ENCODE measurements around the gene MAST1. TPM values are rescaled to one million over a fixed set of nuclear protein-coding genes. Genes with fewer than 3 reads are reported as not detected.
"Not testable (repeated sequence)": the region's sequence is repeated elsewhere in the genome, so short reads cannot be mapped to it uniquely, and the experiment has no call there.

The MAST1 gene
- total RNA-seq, 4 donors from 2014 or later = 0.42 TPM; not detected in 3

- TF ChIP-seq CTCF (IDR thresholded peaks at IDR 0.05) (no peak), POLR2A (IDR thresholded peaks at IDR 0.05) (no peak)
- Histone ChIP-seq H3K9me3 (no peaks in the 10 kb centered on the region), H3K36me3 (peaks cover 0 to 39% (median 8%) of the 10 kb centered on the region in 3 donors), H3K27me3 (no peaks in the 10 kb centered on the region), H3K4me1 (peaks cover 34 to 61% (median 43%) of the 10 kb centered on the region in 3 donors), H3K27ac (peak overlapping the region in 2 of 4 donors; percentile 78 to 99), H3K4me3 (no peak overlapping the region)
- intact Hi-C loops (cut with DNase I) = no loop called here
- WGBS, 2 donors = 77 to 83% methylated on average over 6 of the region's 6 CpGs
- no peak for DNase-seq
These were observed 41.2 kb upstream of the MAST1 start for GRCh38 chr19:12797141-12797587.

DNA sequence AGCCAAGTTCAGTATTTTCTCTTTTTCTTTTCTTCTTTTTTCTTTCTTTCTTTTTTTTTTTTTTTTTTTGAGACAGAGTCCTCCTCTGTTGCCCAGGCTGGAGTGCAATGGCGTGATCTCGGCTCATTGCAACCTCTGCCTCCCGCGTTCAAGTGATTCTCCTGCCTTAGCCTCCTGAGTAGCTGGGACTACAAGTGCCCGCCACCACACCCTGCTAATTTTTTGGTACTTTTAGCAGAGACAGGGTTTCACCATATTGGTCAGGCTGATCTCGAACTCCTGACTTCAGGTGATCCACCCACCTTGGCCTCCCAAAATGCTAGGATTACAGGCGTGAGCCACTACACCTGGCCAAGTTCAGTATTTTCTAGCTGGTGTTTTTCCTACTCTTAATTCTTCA, 40.7 kb upstream of the MAST1 start:
- 91 to 96% methylated on average over 5 to 7 of the region's 7 CpGs for WGBS, 2 donors
- H3K27me3 ChIP-seq; DNase-seq; H3K9me3 ChIP-seq; H3K4me3 ChIP-seq; H3K27ac ChIP-seq; intact Hi-C loops (cut with DNase I): not testable (repeated sequence)
- Histone ChIP-seq H3K36me3 (peaks cover 0 to 39% (median 3%) of the 10 kb centered on the region in 3 donors), H3K4me1 (peaks cover 38 to 65% (median 48%) of the 10 kb centered on the region in 3 donors)

- Histone ChIP-seq H3K27ac (peak overlapping the region in 3 of 4 donors; percentile 65 to 90 (median 85)), H3K4me3 (peak overlapping the region in 2 of 4 donors; percentile 78 to 91), H3K27me3 (no peaks in the 10 kb centered on the region), H3K36me3 (peaks cover 0 to 39% (median 0%) of the 10 kb centered on the region in 3 donors), H3K4me1 (peaks cover 29 to 55% (median 44%) of the 10 kb centered on the region in 3 donors), H3K9me3 (no peaks in the 10 kb centered on the region)
- TF ChIP-seq CTCF (IDR thresholded peaks at IDR 0.05) = no peak
- TF ChIP-seq POLR2A (IDR thresholded peaks at IDR 0.05) = no peak
- DNase-seq = no peak
- intact Hi-C loops (cut with DNase I) = loop anchor here (5.0 to 10.0 kb wide), 2 partner anchors 33 to 85 kb away; no protein-coding TSS in a partner anchor
- WGBS, 2 donors = 89 to 100% methylated on average over 8 to 12 of the region's 18 CpGs
These were observed 38.4 kb upstream of the MAST1 start for GRCh38 chr19:12799742-12800465.

DNA sequence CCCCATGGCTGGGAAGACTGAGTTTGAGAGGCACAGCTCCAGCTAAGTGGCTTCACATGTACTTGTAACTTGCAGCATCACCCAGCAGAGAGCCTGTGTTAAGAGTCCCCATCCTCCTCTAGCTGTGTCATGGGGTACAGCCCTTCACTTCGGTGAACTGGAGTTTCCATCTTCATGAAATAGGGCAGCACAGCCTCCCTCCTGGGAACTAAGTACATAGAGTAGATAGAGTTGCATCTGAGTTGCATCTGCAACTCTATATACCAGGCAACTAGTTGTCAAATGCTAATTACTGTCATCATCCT, 37.9 kb upstream of the MAST1 start:
- no peak for TF ChIP-seq POLR2A (IDR thresholded peaks at IDR 0.05)
- no peak for TF ChIP-seq CTCF (IDR thresholded peaks at IDR 0.05)
- H3K27ac ChIP-seq = peak overlapping the region; percentile 65 to 90 (median 86)
- peak overlapping the region; percentile 76 to 91 (median 82) for H3K4me3 ChIP-seq
- WGBS, 2 donors = 60 to 78% methylated on average over 1 of the region's 1 CpG
- peaks cover 28 to 50% (median 38%) of the 10 kb centered on the region in 3 donors for H3K4me1 ChIP-seq
- H3K27me3 ChIP-seq = no peaks in the 10 kb centered on the region
- intact Hi-C loops (cut with DNase I) = loop anchor here (5.0 to 10.0 kb wide), 2 partner anchors 33 to 86 kb away; no protein-coding TSS in a partner anchor
- DNase-seq = no peak
- H3K36me3 ChIP-seq = peaks cover 0 to 39% (median 0%) of the 10 kb centered on the region in 3 donors
- H3K9me3 ChIP-seq = no peaks in the 10 kb centered on the region

- no peak for DNase-seq
- intact Hi-C loops (cut with DNase I) = loop anchor here (5.0 to 10.0 kb wide), 2 partner anchors 34 to 86 kb away; no protein-coding TSS in a partner anchor
- H3K27me3 ChIP-seq = no peaks in the 10 kb centered on the region
- H3K36me3 ChIP-seq = peaks cover 0 to 39% (median 0%) of the 10 kb centered on the region in 3 donors
- 4% methylated on average over 12 of the region's 38 CpGs; no CpG with 5 or more reads in 1 of the 2 donors for WGBS, 2 donors
- peak overlapping the region; percentile 65 to 90 (median 86) for H3K27ac ChIP-seq
- H3K9me3 ChIP-seq = no peaks in the 10 kb centered on the region
- peak overlapping the region; percentile 76 to 91 (median 82) for H3K4me3 ChIP-seq
- H3K4me1 ChIP-seq = peaks cover 23 to 46% (median 36%) of the 10 kb centered on the region in 3 donors
- TF ChIP-seq CTCF (IDR thresholded peaks at IDR 0.05) (no peak), POLR2A (IDR thresholded peaks at IDR 0.05) (no peak)
These were observed 37.3 kb upstream of the MAST1 start for GRCh38 chr19:12800923-12801465.
